PC-9 (cell line): ENCODE data around the gene STK10. TPM values are rescaled to one million over a fixed set of nuclear protein-coding genes. Genes with fewer than 3 reads are reported as not detected.
"Not testable (repeated sequence)": the region's sequence is repeated elsewhere in the genome, so short reads cannot be mapped to it uniquely, and the experiment has no call there.

Experiments
- BruUV-seq: library from RNA; stranded (reverse); fragments of 400-500 nt; replicated peaks from 2 replicates; lab custom pipeline; 2021; lab: Mats Ljungman, UMichigan
- CTCF ChIA-PET: fragments of 300-600 bp; sonication (Branson Sonifier 250); formaldehyde crosslinking; loops from one replicate; lab custom pipeline; 2022; ENCODE audit warnings: antibody characterized with exemption; lab: Charles Lee
- POLR2A ChIA-PET: fragments of 300-600 bp; sonication (Branson Sonifier 250); formaldehyde crosslinking; loops from one replicate; lab custom pipeline; 2022; ENCODE audit warnings: antibody characterized with exemption; ENCODE audit not compliant: unreplicated experiment; lab: Charles Lee
- DNase-seq, 2 experiments: peaks; one replicate each; pipeline versions ENCODE4 v3.0.0 to v3.0.0-alpha.2; 2015 to 2022; ENCODE audit warnings: mixed read lengths in 1 of 2
- H2AFZ ChIP-seq: fragments of 200-600 bp; sonication (generic); 2 replicates; pipeline ENCODE4 v1.8.1; 2017; ENCODE audit warnings: antibody characterized with exemption
- H3F3A ChIP-seq: fragments of 200-600 bp; sonication (generic); 2 replicates; pipeline ENCODE4 v1.8.1; 2017; ENCODE audit warnings: antibody characterized with exemption, mild to moderate bottlenecking, low read depth; ENCODE audit not compliant: insufficient read depth
- H3K27ac ChIP-seq: fragments of 200-600 bp; sonication (generic); 2 replicates; pipeline ENCODE4 v1.6.1; 2016; ENCODE audit warnings: mixed run types
- H3K27me3 ChIP-seq: fragments of 200-600 bp; sonication (generic); 2 replicates; pipeline ENCODE4 v1.6.1; 2016; ENCODE audit warnings: low read depth, mixed run types; ENCODE audit not compliant: insufficient read depth
- H3K36me3 ChIP-seq: fragments of 200-600 bp; sonication (generic); 2 replicates; pipeline ENCODE4 v1.6.1; 2016; ENCODE audit warnings: low read depth, mixed run types
- H3K4me1 ChIP-seq: fragments of 200-600 bp; sonication (generic); replicated peaks from 2 replicates; pipeline ENCODE4 v1.6.1; 2016; ENCODE audit warnings: mixed run types; ENCODE audit not compliant: insufficient read depth
- H3K4me2 ChIP-seq: fragments of 200-600 bp; sonication (generic); 2 replicates; pipeline ENCODE4 v1.6.1; 2017; ENCODE audit warnings: mixed run types
- H3K4me3 ChIP-seq: fragments of 200-600 bp; sonication (generic); 2 replicates; pipeline ENCODE4 v1.6.1; 2016; ENCODE audit warnings: mixed run types
- H3K79me2 ChIP-seq: fragments of 200-600 bp; sonication (generic); 2 replicates; pipeline ENCODE4 v1.6.1; 2017; ENCODE audit warnings: low read depth, mixed run types
- H3K9me2 ChIP-seq: fragments of 200-600 bp; sonication (generic); 2 replicates; pipeline ENCODE4 v1.8.1; 2017; ENCODE audit warnings: mild to moderate bottlenecking; ENCODE audit not compliant: insufficient read depth
- H3K9me3 ChIP-seq: fragments of 200-600 bp; sonication (generic); 2 replicates; pipeline ENCODE4 v1.8.1; 2016; ENCODE audit warnings: low read depth; ENCODE audit not compliant: insufficient read depth
- H4K20me1 ChIP-seq: fragments of 200-600 bp; sonication (generic); 2 replicates; pipeline ENCODE4 v1.8.1; 2017; ENCODE audit not compliant: insufficient read depth
- EZH2 ChIP-seq: fragments of 200-600 bp; sonication (generic); IDR thresholded peaks from 2 replicates; pipeline ENCODE4 v1.8.0; 2017; ENCODE audit warnings: antibody characterized with exemption, low read depth
- intact Hi-C: fragments of 100-400 bp; cut with micrococcal nuclease; formaldehyde crosslinking; loops from one replicate; pipeline ENCODE4 v1.10.0; 2022; ENCODE audit not compliant: unreplicated experiment
- total RNA-seq: library from RNA; stranded (reverse); gene quantifications from 2 replicates; pipeline ENCODE4 v1.2.3, GENCODE V29; 2021
- TF ChIP-seq, protein P1 (sequence below): fragments of 200-600 bp; sonication (generic); conservative IDR thresholded peaks from 2 replicates; pipeline ENCODE4 v1.6.1; 2017; ENCODE audit warnings: mixed run types, antibody characterized with exemption, mild to moderate bottlenecking, moderate library complexity

The STK10 gene
- total RNA-seq, 1 experiment from 2014 or later = 31.5 TPM

DNA sequence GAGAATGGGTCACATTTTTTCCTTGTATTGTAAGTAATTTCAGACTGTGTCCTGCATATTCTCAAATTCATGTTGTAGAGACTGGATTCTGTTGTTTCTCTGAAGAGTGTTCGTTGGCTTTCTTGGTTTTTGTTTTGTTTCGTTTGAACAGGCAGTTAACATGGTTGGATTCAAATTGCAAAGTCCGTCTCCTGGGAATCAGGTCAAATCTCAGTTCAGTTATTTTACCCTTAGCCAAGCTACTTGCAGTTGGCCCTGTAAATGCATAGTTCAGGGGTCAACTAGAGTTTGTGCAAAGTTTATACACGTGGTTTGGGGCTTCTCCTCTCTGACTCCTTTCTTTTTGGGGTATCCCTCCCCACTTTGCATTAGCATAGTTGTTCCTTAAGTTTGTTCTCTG, 159.9 kb downstream of the STK10 start:
- no peaks in the 10 kb centered on the region for H3K4me1 ChIP-seq
- TF ChIP-seq EZH2 = no peak
- TF ChIP-seq, protein P1, sequence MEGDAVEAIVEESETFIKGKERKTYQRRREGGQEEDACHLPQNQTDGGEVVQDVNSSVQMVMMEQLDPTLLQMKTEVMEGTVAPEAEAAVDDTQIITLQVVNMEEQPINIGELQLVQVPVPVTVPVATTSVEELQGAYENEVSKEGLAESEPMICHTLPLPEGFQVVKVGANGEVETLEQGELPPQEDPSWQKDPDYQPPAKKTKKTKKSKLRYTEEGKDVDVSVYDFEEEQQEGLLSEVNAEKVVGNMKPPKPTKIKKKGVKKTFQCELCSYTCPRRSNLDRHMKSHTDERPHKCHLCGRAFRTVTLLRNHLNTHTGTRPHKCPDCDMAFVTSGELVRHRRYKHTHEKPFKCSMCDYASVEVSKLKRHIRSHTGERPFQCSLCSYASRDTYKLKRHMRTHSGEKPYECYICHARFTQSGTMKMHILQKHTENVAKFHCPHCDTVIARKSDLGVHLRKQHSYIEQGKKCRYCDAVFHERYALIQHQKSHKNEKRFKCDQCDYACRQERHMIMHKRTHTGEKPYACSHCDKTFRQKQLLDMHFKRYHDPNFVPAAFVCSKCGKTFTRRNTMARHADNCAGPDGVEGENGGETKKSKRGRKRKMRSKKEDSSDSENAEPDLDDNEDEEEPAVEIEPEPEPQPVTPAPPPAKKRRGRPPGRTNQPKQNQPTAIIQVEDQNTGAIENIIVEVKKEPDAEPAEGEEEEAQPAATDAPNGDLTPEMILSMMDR = no peak
- H3K36me3 ChIP-seq = no peaks in the 10 kb centered on the region
- ChIA-PET CTCF (no interaction called here), POLR2A (no interaction called here)
- BruUV-seq = no TSS peak
- no peak overlapping the region for H3K4me3 ChIP-seq
- H3F3A ChIP-seq = 0 out of 2 replicates have a peak, but pooled peaks cover 3% of the 10 kb centered on the region
- no peaks in the 10 kb centered on the region for H3K27me3 ChIP-seq
- no peak overlapping the region for H3K4me2 ChIP-seq
- H2AFZ ChIP-seq = no peak overlapping the region
- no peaks in the 10 kb centered on the region for H3K9me3 ChIP-seq
- no peaks in the 10 kb centered on the region for H4K20me1 ChIP-seq
- no peak overlapping the region for H3K27ac ChIP-seq
- DNase-seq = no peak
- no peaks in the 10 kb centered on the region for H3K9me2 ChIP-seq
- H3K79me2 ChIP-seq = no peaks in the 10 kb centered on the region
- intact Hi-C loops = no loop called here

DNA sequence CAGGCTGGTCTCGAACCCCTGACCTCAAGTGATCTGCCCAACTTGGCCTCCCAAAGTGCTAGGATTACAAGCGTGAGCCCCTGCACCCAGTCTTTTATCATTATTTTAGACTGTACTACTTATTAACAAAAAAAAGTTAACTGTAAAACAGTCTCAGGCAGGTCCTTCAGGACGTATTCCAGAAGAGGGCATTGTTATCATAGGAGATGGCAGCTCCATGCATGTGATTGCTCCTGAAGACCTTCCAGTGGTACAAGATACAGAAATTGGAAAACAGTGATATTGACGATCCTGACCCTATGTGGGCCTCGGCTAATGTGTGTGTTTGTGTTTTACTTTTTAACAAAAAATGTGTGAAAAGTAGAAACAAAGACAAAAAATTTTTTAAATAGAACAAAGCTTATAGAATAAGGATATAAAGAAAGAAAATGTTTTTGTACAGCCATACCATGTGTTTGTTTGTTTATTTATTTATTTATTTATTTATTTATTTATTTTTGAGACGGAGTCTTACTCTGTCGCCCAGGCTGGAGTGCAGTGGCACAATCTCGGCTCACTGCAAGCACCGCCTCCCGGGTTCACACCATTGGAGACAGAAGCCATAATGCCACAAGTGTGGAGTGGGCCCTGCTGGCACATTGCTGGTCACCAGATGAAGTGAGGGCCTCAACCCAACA, 167.8 kb downstream of the STK10 start:
- DNase-seq, H3K9me2 ChIP-seq, H3K27me3 ChIP-seq, BruUV-seq, H3K4me2 ChIP-seq, H3K79me2 ChIP-seq, H3F3A ChIP-seq, intact Hi-C loops, H3K9me3 ChIP-seq, H3K4me3 ChIP-seq, H4K20me1 ChIP-seq, H3K27ac ChIP-seq, H3K36me3 ChIP-seq, CTCF ChIA-PET, H3K4me1 ChIP-seq, H2AFZ ChIP-seq: not testable (repeated sequence)
- POLR2A ChIA-PET = interaction anchor here (0.6 to 0.7 kb wide), 3 partner anchors 264 to 440 kb away, joined by 3 to 5 read pairs (median 4); partner anchors contain the start of gene UBTD2

DNA sequence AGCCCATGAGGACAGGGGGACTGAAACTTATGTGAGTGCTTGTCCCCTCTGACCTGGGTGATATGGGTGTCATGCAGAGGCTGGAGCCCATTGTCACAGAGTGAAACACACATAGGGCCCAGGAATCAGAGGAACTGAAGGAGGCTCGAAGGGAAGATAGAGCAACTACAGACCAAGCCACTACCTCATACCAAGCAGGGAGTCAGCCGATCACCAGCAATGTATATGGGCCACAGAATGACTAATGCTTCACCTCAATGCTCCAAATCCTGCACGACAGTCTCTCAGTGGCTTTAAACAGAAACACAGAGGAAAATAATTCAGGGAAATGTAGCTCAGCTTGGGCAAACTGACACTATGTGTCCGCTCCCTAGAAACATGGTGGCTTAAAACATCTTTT, 172.7 kb downstream of the STK10 start:
- H4K20me1 ChIP-seq = no peaks in the 10 kb centered on the region
- H2AFZ ChIP-seq = no peak overlapping the region
- POLR2A ChIA-PET = no interaction called here
- CTCF ChIA-PET = interaction anchor here (0.6 kb wide), 1 partner anchor 20 kb away, joined by 3 read pairs; no protein-coding TSS in a partner anchor
- no peak overlapping the region for H3K27ac ChIP-seq
- H3K9me2 ChIP-seq = no peaks in the 10 kb centered on the region
- H3K79me2 ChIP-seq = no peaks in the 10 kb centered on the region
- no peaks in the 10 kb centered on the region for H3F3A ChIP-seq
- H3K27me3 ChIP-seq = no peaks in the 10 kb centered on the region
- intact Hi-C loops = no loop called here
- no peaks in the 10 kb centered on the region for H3K4me1 ChIP-seq
- BruUV-seq = no TSS peak
- H3K4me2 ChIP-seq = no peak overlapping the region
- H3K36me3 ChIP-seq = no peaks in the 10 kb centered on the region
- no peak for DNase-seq
- TF ChIP-seq EZH2 = no peak
- TF ChIP-seq, protein P1 = no peak
- H3K4me3 ChIP-seq = no peak overlapping the region
- H3K9me3 ChIP-seq = no peaks in the 10 kb centered on the region
